Stimulated activated CD8-positive, alpha-beta memory T cell treated with anti-CD3 and anti-CD28 coated beads, Interleukin-4, amount 100 ng/mL, for 24 hours (primary cell): ENCODE data around the gene KCNJ9.
"Not testable (repeated sequence)": the region's sequence is repeated elsewhere in the genome, so short reads cannot be mapped to it uniquely, and the experiment has no call there.

Experiments
- DNase-seq: peaks from one replicate; pipeline ENCODE4 v3.0.0-alpha.2; 2020; ENCODE audit warnings: low read depth

KCNJ9 gene

GRCh38 chr1:160126342-160126741, 45.0 kb downstream of the KCNJ9 start:
- not testable (repeated sequence) for DNase-seq

- DNase-seq, result no peak
Measured at GRCh38 chr1:160127381-160127780, 46.0 kb downstream of the KCNJ9 start.

- DNase-seq, result no peak
Measured at GRCh38 chr1:160127865-160128523, 46.7 kb downstream of the KCNJ9 start.

GRCh38 chr1:160128636-160129035, 47.3 kb downstream of the KCNJ9 start:
- DNase-seq, result no peak

DNA sequence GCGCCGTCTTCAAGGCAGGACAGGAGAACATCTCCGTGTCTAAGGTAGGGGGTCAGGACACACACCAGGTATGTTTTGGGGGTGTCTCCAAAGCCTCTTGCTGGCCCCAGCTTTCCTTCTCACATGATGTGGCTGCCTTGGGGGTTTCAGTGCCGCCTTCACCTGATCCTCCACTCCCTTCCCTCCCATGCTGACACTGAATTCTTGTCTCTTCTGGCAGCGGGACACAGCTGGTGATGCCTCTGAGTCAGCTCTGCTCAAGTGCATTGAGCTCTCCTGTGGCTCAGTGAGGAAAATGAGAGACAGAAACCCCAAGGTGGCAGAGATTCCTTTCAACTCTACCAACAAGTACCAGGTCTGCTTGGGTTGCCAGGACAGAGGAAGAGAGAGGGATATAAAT, 47.7 kb downstream of the KCNJ9 start:
- no peak for DNase-seq

- no peak for DNase-seq
Measured at GRCh38 chr1:160129558-160129957, 48.2 kb downstream of the KCNJ9 start.

DNA sequence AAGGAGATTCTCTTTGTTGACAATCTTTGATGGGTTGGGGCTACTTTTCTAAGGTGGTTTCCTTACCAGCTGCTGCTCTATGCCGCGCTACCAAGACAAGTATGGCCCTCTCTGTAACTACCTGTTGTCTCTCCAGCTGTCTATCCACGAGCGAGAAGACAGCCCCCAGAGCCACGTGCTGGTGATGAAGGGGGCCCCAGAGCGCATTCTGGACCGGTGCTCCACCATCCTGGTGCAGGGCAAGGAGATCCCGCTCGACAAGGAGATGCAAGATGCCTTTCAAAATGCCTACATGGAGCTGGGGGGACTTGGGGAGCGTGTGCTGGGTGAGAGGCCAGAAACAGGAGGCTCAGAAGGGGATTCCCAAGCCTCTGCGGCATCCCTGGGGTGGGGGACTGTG, 48.6 kb downstream of the KCNJ9 start:
- no peak for DNase-seq

- no peak for DNase-seq
Measured at GRCh38 chr1:160130486-160130885, 49.1 kb downstream of the KCNJ9 start.

DNA sequence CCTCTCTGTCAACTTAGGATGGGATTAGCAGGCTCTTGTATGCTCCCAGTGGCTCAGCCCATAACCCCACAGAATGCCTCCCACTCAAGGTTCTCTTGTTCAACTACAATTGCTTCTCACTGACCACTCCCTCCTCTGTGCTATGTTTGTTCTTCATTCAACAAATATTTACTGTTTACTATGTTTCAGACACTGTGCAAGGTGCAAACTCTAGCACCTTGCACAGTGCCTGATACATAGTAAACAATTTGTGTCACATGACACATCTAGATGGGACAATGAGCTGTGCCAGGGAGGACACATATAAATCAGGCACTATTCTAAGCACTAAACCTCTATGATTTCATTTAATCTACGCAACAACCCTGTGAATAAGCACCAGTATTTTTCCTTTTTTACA, 49.6 kb downstream of the KCNJ9 start:
- DNase-seq, result no peak

DNA sequence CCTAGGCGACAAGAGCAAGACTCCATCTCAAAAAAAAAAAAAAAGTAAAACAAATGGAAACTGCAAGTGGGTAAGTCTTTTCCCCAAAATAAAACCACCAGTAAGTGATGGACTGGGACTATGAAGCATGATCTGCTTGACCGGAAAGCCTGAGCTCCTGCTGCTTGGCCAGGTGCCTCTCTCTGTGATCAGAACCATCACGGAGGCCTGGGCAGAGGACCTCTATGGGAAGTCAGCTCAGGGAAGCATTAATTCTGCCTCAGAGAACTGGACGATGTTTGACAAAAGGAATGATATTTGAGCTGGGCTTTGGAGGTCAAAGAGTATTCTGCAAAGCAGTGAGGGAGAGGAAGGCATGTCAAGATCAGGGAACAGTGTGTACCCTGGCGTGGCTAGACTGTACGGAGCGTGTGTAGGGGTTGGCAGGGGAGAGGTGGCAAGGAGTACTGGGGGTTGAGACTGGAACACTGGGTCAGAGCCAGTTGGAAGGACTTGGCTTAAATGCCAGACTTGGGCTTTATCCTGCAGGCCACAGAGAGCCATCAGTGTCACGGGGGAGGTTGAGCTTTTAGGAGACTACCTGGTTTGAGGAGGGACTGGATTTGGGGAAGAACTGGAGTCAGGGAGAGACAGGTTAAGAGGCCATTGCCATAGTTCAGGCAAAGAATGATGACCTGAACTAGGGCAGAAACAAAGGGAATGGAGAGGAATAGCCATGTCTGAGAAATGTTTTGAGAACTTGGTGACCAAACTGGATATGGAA, 50.6 kb downstream of the KCNJ9 start:
- no peak for DNase-seq

GRCh38 chr1:160133990-160134770, 52.8 kb downstream of the KCNJ9 start:
- DNase-seq, result no peak

GRCh38 chr1:160134791-160135572, 53.6 kb downstream of the KCNJ9 start:
- DNase-seq, result no peak

DNA sequence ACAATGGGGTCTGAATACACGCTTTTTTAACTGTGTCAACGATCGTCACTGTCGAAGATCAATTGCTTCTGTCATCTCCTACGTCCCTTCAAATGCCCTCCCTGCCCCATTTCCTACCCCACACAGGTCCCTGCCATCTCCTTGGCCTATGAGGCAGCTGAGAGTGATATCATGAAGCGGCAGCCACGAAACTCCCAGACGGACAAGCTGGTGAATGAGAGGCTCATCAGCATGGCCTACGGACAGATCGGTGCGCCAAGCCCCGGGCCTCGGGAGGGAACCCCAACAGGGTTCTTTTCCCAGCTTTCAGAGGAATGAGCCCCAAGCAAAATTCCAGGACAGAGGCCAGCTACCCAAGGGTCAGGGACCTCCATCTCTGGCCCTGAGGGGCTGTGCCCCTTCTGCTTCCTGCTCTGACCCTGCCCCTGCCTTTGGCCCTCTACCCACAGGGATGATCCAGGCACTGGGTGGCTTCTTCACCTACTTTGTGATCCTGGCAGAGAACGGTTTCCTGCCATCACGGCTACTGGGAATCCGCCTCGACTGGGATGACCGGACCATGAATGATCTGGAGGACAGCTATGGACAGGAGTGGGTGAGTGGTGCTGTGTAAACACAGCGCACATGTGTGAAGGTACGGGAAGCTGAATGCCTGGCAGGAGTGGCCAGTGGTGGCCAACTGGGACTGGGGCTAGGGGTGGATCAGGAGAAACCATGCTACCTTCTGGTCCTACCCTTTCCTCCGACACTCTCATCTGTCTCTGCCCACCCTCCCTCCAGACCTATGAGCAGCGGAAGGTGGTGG, 55.0 kb downstream of the KCNJ9 start:
- no peak for DNase-seq

GRCh38 chr1:160136926-160137200, 55.5 kb downstream of the KCNJ9 start:
- no peak for DNase-seq

GRCh38 chr1:160137216-160137862, 56.0 kb downstream of the KCNJ9 start:
- no peak for DNase-seq

DNA sequence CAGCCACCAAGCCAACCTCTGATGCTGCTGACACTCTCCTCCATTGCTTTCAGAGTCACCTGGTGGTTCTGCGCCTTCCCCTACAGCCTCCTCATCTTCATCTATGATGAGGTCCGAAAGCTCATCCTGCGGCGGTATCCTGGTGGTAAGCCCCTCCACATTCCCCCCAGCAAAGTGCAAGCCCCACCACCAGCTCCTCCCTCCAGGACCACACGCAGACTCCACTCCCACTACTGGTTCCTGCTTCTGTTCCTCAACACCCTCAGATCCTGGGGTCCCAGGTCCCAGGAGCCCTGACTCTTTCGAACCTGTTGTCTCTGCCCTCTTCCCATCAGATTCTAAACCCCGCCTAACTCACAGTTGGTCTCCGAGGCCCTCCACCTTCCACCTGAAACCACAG, 58.5 kb downstream of the KCNJ9 start:
- no peak for DNase-seq
